Ascending aorta (tissue), 2 donors: ENCODE data around the gene NEURL4. TPM values are rescaled to one million over a fixed set of nuclear protein-coding genes. Genes with fewer than 3 reads are reported as not detected.
A peak's percentile ranks its signal among the peaks of the same experiment; 100 is the strongest.
"Not testable (repeated sequence)": the region's sequence is repeated elsewhere in the genome, so short reads cannot be mapped to it uniquely, and the experiment has no call there.

Experiments
- DNase-seq, 2 donors: peaks; one replicate each; pipeline ENCODE4 v3.0.0-alpha.2; 2019; ENCODE audit warnings: low spot score in 2 of 2
- H3K27ac ChIP-seq, 2 donors: fragments of 200-600 bp; sonication (generic); one replicate each; pipeline ENCODE4 v1.5.1; 2016 to 2017; ENCODE audit warnings: mild to moderate bottlenecking in 1 of 2
- H3K27me3 ChIP-seq: fragments of 200-600 bp; sonication (generic); one replicate; pipeline ENCODE4 v1.5.1; 2017
- H3K36me3 ChIP-seq, 2 donors: fragments of 200-600 bp; sonication (generic); one replicate each; pipeline ENCODE4 v1.5.1; 2016
- H3K4me1 ChIP-seq, 2 donors: fragments of 200-600 bp; sonication (generic); one replicate each; pipeline ENCODE4 v1.5.1; 2016 to 2017; ENCODE audit warnings: mild to moderate bottlenecking in 1 of 2
- H3K4me3 ChIP-seq, 2 donors: fragments of 200-600 bp; sonication (generic); one replicate each; pipeline ENCODE4 v1.5.1; 2016 to 2017; ENCODE audit warnings: mild to moderate bottlenecking in 1 of 2
- H3K9me3 ChIP-seq, 2 donors: fragments of 200-600 bp; sonication (generic); one replicate each; pipeline ENCODE4 v1.5.1; 2016
- intact Hi-C: fragments of 100-400 bp; cut with DNase I; formaldehyde crosslinking; loops from one replicate; pipeline ENCODE4 v1.15.1; 2023
- total RNA-seq: library from RNA; depleted of rRNA; stranded (reverse); fragments of >200 nt; gene quantifications from one replicate; pipeline ENCODE4 v1.1.0, GENCODE V29; 2016
- TF ChIP-seq, protein P1 (sequence below), 3 experiments: fragments of 200-600 bp in 2 of 3; fragments of 450-650 bp in 1 of 3; sonication (generic) in 2 of 3; IDR thresholded peaks; one replicate each; pipeline ENCODE4 v1.5.1; 2016 to 2019; ENCODE audit warnings: antibody characterized with exemption in 3 of 3, mild to moderate bottlenecking in 1 of 3, moderate library complexity in 1 of 3

NEURL4 gene
- total RNA-seq: 22.0 TPM

DNA sequence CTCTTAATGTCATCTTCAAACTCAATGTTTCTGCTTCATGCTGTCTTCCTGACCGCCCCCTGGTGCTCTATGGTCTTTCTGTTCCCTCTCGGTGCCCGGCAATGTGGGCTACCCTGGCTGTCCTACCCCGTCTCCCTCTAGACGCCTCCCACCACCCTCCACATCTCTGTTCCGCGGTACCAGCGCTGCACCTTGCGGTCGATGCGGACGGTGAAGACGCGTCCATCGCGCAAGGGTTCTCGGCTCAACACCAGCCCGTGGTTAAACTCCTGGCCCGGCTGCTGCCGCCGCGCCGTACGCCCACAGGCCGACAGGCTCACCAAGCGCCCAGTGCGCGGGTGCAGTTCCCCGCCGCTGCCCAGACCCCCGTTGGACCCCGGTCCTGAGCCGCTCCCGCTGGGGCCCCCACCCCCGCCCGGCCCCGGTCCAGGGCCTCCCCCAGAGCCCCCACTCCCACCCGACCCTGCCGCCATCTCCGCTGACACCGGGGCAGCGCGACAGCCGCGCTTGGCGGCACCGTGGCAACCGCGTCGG, at the start of gene NEURL4:
TSS of gene NEURL4 (minus strand) at position 496 of the 534 bp plus-strand sequence. CDS start at position 473, 23 bp downstream.
- H3K27ac ChIP-seq: peak within 1 kb of the TSS; percentile 89 to 92
- H3K4me1 ChIP-seq: peaks cover 0 to 12% of the 10 kb centered on the region in 2 donors
- H3K27me3 ChIP-seq: no peaks in the 10 kb centered on the region
- intact Hi-C loops: loop anchor here (1.0 to 2.0 kb wide), 3 partner anchors 14 to 66 kb away; partner anchors contain the start of genes GPS2 and PLSCR3
- TF ChIP-seq, protein P1, sequence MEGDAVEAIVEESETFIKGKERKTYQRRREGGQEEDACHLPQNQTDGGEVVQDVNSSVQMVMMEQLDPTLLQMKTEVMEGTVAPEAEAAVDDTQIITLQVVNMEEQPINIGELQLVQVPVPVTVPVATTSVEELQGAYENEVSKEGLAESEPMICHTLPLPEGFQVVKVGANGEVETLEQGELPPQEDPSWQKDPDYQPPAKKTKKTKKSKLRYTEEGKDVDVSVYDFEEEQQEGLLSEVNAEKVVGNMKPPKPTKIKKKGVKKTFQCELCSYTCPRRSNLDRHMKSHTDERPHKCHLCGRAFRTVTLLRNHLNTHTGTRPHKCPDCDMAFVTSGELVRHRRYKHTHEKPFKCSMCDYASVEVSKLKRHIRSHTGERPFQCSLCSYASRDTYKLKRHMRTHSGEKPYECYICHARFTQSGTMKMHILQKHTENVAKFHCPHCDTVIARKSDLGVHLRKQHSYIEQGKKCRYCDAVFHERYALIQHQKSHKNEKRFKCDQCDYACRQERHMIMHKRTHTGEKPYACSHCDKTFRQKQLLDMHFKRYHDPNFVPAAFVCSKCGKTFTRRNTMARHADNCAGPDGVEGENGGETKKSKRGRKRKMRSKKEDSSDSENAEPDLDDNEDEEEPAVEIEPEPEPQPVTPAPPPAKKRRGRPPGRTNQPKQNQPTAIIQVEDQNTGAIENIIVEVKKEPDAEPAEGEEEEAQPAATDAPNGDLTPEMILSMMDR (IDR thresholded peaks at IDR 0.05): no peak
- H3K4me3 ChIP-seq: peak within 1 kb of the TSS; percentile 89 to 97
- no peaks in the 10 kb centered on the region for H3K9me3 ChIP-seq
- DNase-seq: no peak
- H3K36me3 ChIP-seq: peaks cover 10 to 18% of the 10 kb centered on the region in 2 donors

DNA sequence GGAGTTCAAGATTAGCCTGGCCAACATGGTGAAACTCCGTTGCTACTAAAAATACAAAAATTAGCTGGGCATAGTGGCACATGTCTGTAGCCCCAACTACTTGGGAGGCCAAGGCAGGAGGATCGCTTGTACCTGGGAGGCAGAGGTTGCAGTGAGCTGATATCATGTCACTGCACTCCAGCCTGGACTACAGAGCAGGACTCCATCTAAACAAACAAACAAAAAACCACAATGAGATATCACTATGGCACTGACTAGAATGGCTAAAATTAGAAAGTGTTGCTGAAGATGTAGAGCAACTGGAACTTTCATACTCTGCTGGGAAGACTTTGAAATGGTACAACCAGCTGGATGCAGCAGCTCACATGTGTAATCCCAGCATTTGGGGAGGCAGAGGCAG, 45.2 kb upstream of the NEURL4 start:
- Histone ChIP-seq H3K36me3 (no peaks in the 10 kb centered on the region), H3K9me3 (no peaks in the 10 kb centered on the region), H3K4me1 (no peaks in the 10 kb centered on the region), H3K27me3 (no peaks in the 10 kb centered on the region), H3K4me3 (no peak overlapping the region), H3K27ac (no peak overlapping the region)
- intact Hi-C loops: no loop called here
- TF ChIP-seq, protein P1 (IDR thresholded peaks at IDR 0.05): no peak
- DNase-seq: no peak

DNA sequence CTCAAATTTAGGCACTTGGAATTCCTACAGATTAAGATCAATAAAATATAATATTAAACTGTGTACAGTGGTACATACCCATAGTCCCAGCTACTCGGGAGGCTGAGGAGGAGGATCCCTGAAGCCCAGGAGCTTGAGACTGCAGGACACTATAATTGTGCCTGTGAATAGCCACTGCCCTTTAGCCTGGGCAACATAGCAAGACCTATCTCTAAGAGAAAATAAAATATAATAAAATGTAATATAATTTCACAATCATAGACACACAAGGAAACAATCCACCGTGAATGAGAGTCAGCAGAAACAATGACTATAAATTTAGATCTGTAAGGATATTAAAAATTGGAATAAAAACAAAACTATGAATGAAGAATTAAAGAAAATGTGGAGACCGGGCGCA, 41.7 kb upstream of the NEURL4 start:
- intact Hi-C loops: no loop called here
- Histone ChIP-seq H3K9me3 (no peaks in the 10 kb centered on the region), H3K36me3 (no peaks in the 10 kb centered on the region), H3K4me3 (no peak overlapping the region), H3K27me3 (no peaks in the 10 kb centered on the region), H3K27ac (no peak overlapping the region), H3K4me1 (no peaks in the 10 kb centered on the region)
- TF ChIP-seq, protein P1 (IDR thresholded peaks at IDR 0.05): no peak
- no peak for DNase-seq

DNA sequence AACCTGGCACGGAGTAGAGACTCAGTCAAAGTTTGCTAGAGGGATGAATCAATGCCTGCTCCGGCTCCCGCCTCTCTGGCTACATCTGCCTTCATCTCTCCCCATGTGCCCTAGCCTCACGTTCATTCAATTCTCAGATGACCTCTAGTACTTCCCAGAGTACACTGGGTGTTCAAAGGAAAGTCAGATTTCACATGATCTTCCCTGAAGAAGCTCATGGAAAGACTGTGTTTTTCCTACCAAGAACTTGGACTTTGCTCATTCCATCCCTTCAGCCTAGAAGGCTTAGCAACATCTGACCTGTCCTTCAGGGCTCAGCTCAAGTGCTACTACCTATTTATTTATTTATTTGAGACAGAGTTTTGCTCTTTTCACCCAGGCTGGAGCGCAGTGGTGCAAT, 40.7 kb upstream of the NEURL4 start:
- no peaks in the 10 kb centered on the region for H3K4me1 ChIP-seq
- no peak overlapping the region for H3K27ac ChIP-seq
- no peaks in the 10 kb centered on the region for H3K36me3 ChIP-seq
- H3K9me3 ChIP-seq: no peaks in the 10 kb centered on the region
- H3K27me3 ChIP-seq: no peaks in the 10 kb centered on the region
- no peak overlapping the region for H3K4me3 ChIP-seq
- intact Hi-C loops: no loop called here
- TF ChIP-seq, protein P1 (IDR thresholded peaks at IDR 0.05): no peak
- no peak for DNase-seq

DNA sequence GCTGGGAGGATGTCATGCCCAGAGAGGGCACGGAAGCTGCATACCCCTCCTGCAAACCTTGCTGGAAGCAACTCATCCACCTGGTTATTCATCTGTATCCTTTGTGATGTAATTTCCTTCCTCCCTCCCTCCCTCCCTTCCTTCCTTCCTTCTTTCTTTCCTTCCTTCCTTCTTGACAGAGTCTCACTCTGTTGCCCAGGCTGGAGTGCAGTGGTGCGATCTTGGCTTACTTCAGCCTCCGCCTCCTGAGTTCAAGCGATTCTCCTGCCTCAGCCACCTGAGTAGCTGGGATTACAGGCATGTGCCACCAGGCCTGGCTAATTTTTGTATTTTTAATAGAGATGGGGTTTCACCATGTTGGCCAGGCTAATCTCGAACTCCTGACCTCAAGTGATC, 39.5 kb upstream of the NEURL4 start:
- H3K4me3 ChIP-seq, H3K9me3 ChIP-seq, H3K36me3 ChIP-seq, H3K27me3 ChIP-seq, DNase-seq, H3K4me1 ChIP-seq, H3K27ac ChIP-seq, intact Hi-C loops: not testable (repeated sequence)

DNA sequence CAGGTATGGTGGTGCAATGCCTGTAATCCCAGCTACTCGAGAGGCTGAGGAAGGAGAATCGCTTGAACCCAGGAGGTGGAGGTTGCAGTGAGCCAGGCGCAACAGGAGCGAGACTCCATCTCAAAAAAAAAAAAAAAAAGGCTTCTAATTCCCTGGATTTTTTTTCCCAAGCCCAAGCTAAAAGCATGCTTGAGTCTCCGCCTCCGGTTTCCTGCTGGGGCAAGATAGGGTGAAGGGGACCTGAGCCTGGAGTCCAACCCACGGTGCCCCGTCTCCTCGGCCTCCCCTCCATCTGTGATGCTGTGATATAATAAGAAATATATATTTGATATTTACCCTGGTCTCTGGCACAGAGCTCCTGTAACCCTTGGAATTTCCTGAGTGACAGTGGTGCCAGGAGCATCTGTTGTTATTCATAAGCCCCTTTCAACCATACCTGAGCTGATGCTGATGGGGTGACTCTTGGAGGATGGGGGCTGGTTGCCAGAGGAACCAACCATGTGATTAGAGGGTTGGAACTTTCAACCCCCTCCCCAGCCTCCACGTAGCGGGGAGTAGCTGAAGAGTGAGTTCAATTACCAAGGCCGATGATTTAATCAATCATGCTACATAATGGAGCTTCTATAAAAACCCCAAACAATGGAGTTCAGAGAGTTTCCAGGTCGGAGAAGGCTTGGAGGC, 38.9 kb upstream of the NEURL4 start:
- Histone ChIP-seq H3K4me1 (no peaks in the 10 kb centered on the region), H3K27ac (no peak overlapping the region), H3K36me3 (no peaks in the 10 kb centered on the region), H3K4me3 (no peak overlapping the region), H3K27me3 (no peaks in the 10 kb centered on the region), H3K9me3 (no peaks in the 10 kb centered on the region)
- TF ChIP-seq, protein P1 (IDR thresholded peaks at IDR 0.05): no peak
- intact Hi-C loops: no loop called here
- no peak for DNase-seq
